ENCODE results near the gene PACSIN3. TPM values are rescaled to one million over a fixed set of nuclear protein-coding genes. Genes with fewer than 3 reads are reported as not detected.
A peak's percentile ranks its signal among the peaks of the same experiment; 100 is the strongest.

Gene PACSIN3
- polyA plus RNA-seq, 1 experiment: 25.2 TPM

- CTCF ChIA-PET: interaction anchor here (1.1 to 4.0 kb wide), 17 partner anchors 8 to 299 kb away, joined by 3 to 24 read pairs (median 6); partner anchors contain the start of genes ARFGAP2 and NR1H3
- TF ChIP-seq CTCF (IDR thresholded peaks at IDR 0.05; ENCODE audit: insufficient read depth, low read depth, low read length): no peak
- H3K27me3 ChIP-seq (ENCODE audit: control insufficient read depth, insufficient read depth, low read length): no peaks in the 10 kb centered on the region
- H3K36me3 ChIP-seq (ENCODE audit: control insufficient read depth, insufficient read depth, low read length): peaks cover 35% of the 10 kb centered on the region
- H3K4me3 ChIP-seq (ENCODE audit: low read depth, low read length): no peak overlapping the region
- POLR2A ChIA-PET: interaction anchor here (0.6 kb wide), 1 partner anchor 242 kb away, joined by 4 read pairs; no protein-coding TSS in a partner anchor
- DNase-seq (ENCODE audit: low read depth): no peak
Observed at GRCh38 chr11:47163193-47163592, 23.0 kb downstream of the PACSIN3 start.

GRCh38 chr11:47162426-47162825 is 23.8 kb downstream of the PACSIN3 start:
- ChIA-PET CTCF (interaction anchor here (0.6 to 4.0 kb wide), 21 partner anchors 9 to 317 kb away, joined by 3 to 24 read pairs (median 4); partner anchors contain the start of genes ARFGAP2 and NR1H3), POLR2A (no interaction called here)
- Histone ChIP-seq H3K27me3 (ENCODE audit: control insufficient read depth, insufficient read depth, low read length) (no peaks in the 10 kb centered on the region), H3K4me3 (ENCODE audit: low read depth, low read length) (no peak overlapping the region), H3K36me3 (ENCODE audit: control insufficient read depth, insufficient read depth, low read length) (peaks cover 29% of the 10 kb centered on the region)
- no peak for DNase-seq (ENCODE audit: low read depth)
- no peak for TF ChIP-seq CTCF (IDR thresholded peaks at IDR 0.05; ENCODE audit: insufficient read depth, low read depth, low read length)

- no peak for DNase-seq (ENCODE audit: low read depth)
- H3K4me3 ChIP-seq (ENCODE audit: low read depth, low read length): no peak overlapping the region
- ChIA-PET POLR2A (no interaction called here), CTCF (interaction anchor here (0.6 to 4.0 kb wide), 21 partner anchors 8 to 316 kb away, joined by 3 to 24 read pairs (median 5); partner anchors contain the start of genes ARFGAP2 and NR1H3)
- no peaks in the 10 kb centered on the region for H3K27me3 ChIP-seq (ENCODE audit: control insufficient read depth, insufficient read depth, low read length)
- H3K36me3 ChIP-seq (ENCODE audit: control insufficient read depth, insufficient read depth, low read length): peaks cover 24% of the 10 kb centered on the region
- no peak for TF ChIP-seq CTCF (IDR thresholded peaks at IDR 0.05; ENCODE audit: insufficient read depth, low read depth, low read length)
Observed at GRCh38 chr11:47161890-47162289, 24.3 kb downstream of the PACSIN3 start.

GRCh38 chr11:47161134-47161854 is 24.9 kb downstream of the PACSIN3 start:
- DNase-seq (ENCODE audit: low read depth): no peak
- no peak overlapping the region for H3K4me3 ChIP-seq (ENCODE audit: low read depth, low read length)
- ChIA-PET POLR2A (no interaction called here), CTCF (interaction anchor here (0.6 to 4.0 kb wide), 23 partner anchors 7 to 401 kb away, joined by 3 to 24 read pairs (median 5); no protein-coding TSS in a partner anchor)
- peaks cover 18% of the 10 kb centered on the region for H3K36me3 ChIP-seq (ENCODE audit: control insufficient read depth, insufficient read depth, low read length)
- TF ChIP-seq CTCF (IDR thresholded peaks at IDR 0.05; ENCODE audit: insufficient read depth, low read depth, low read length): peak; percentile 80
- no peaks in the 10 kb centered on the region for H3K27me3 ChIP-seq (ENCODE audit: control insufficient read depth, insufficient read depth, low read length)

GRCh38 chr11:47160753-47161133 is 25.5 kb downstream of the PACSIN3 start:
- Histone ChIP-seq H3K4me3 (ENCODE audit: low read depth, low read length) (no peak overlapping the region), H3K27me3 (ENCODE audit: control insufficient read depth, insufficient read depth, low read length) (no peaks in the 10 kb centered on the region), H3K36me3 (ENCODE audit: control insufficient read depth, insufficient read depth, low read length) (peaks cover 14% of the 10 kb centered on the region)
- DNase-seq (ENCODE audit: low read depth): no peak
- ChIA-PET CTCF (interaction anchor here (0.6 to 4.0 kb wide), 13 partner anchors 10 to 401 kb away, joined by 3 to 24 read pairs (median 4); no protein-coding TSS in a partner anchor), POLR2A (no interaction called here)
- TF ChIP-seq CTCF (IDR thresholded peaks at IDR 0.05; ENCODE audit: insufficient read depth, low read depth, low read length): no peak
